A172 (cell line): ENCODE results near the gene C10orf120. TPM values are rescaled to one million over a fixed set of nuclear protein-coding genes. Genes with fewer than 3 reads are reported as not detected.

Source experiments
- DNase-seq: peaks from one replicate; pipeline ENCODE4 v3.0.0-alpha.2; 2015; ENCODE audit warnings: low spot score
- total RNA-seq: library from RNA; depleted of rRNA; stranded (reverse); fragments of >200 nt; shearing (Covaris generic); gene quantifications from 2 replicates; pipeline ENCODE4 v1.2.3, GENCODE V29; 2014; rRNA removed

C10orf120 gene
- total RNA-seq, 1 experiment from 2014 or later: not detected

- no peak for DNase-seq
Measured at GRCh38 chr10:122660696-122661095, 39.0 kb downstream of the C10orf120 start.

GRCh38 chr10:122659651-122660050 lies 40.0 kb downstream of the C10orf120 start:
- DNase-seq: no peak

- DNase-seq: no peak
Measured at GRCh38 chr10:122659126-122659525, 40.5 kb downstream of the C10orf120 start.

- no peak for DNase-seq
Measured at GRCh38 chr10:122658356-122659049, 41.1 kb downstream of the C10orf120 start.

- DNase-seq: no peak
Measured at GRCh38 chr10:122657729-122658128, 41.9 kb downstream of the C10orf120 start.

GRCh38 chr10:122657255-122657654 lies 42.4 kb downstream of the C10orf120 start:
- no peak for DNase-seq

GRCh38 chr10:122656741-122657140 lies 42.9 kb downstream of the C10orf120 start:
- DNase-seq: no peak

GRCh38 chr10:122656308-122656705 lies 43.3 kb downstream of the C10orf120 start:
- DNase-seq: no peak

GRCh38 chr10:122655524-122656307 lies 43.9 kb downstream of the C10orf120 start:
- DNase-seq: no peak

GRCh38 chr10:122650331-122650730 lies 49.3 kb downstream of the C10orf120 start:
- no peak for DNase-seq

- DNase-seq: no peak
Measured at GRCh38 chr10:122649903-122650302, 49.7 kb downstream of the C10orf120 start.

- DNase-seq: peak; percentile 27
Measured at GRCh38 chr10:122648599-122649428, 50.8 kb downstream of the C10orf120 start.

Other genes starting within 250 kb of the C10orf120 start
- gene ARMS2, start 245.2 kb downstream of the C10orf120 start, total RNA-seq: not detected in 2 replicates
- 11.8 and 22.1 TPM in 2 replicates for gene HTRA1, start 238.3 kb downstream of the C10orf120 start, total RNA-seq
- not detected in 2 replicates for gene DMBT1, start 139.1 kb downstream of the C10orf120 start, total RNA-seq
- gene CUZD1, start 146.0 kb upstream of the C10orf120 start, total RNA-seq: not detected in 2 replicates
- not detected in 2 replicates for gene FAM24B, start 179.7 kb upstream of the C10orf120 start, total RNA-seq
- not detected in 2 replicates for gene FAM24A, start 210.8 kb upstream of the C10orf120 start, total RNA-seq